GM23338 (cell line): ENCODE measurements around the gene ATP1A4. TPM values are rescaled to one million over a fixed set of nuclear protein-coding genes. Genes with fewer than 3 reads are reported as not detected.

Experiments
- ATAC-seq: fragments of 200-7000 bp; cut with Tn5 transposase; 3 replicates; pipeline ENCODE4 v1.9.1; 2020
- DNase-seq: peaks from one replicate; pipeline ENCODE4 v3.0.0-alpha.2; 2015; ENCODE audit warnings: low spot score
- H2AFZ ChIP-seq: fragments of 200-600 bp; sonication (generic); 2 replicates; pipeline ENCODE4 v1.8.0; 2016; ENCODE audit warnings: antibody characterized with exemption, mild to moderate bottlenecking, moderate library complexity
- H3F3A ChIP-seq: fragments of 200-600 bp; sonication (generic); replicated peaks from 2 replicates; pipeline ENCODE4 v1.8.0; 2017; ENCODE audit warnings: antibody characterized with exemption, mixed run types, low read depth
- H3K27ac ChIP-seq: fragments of 200-600 bp; sonication (generic); 2 replicates; pipeline ENCODE4 v1.6.1; 2016; ENCODE audit warnings: low read depth
- H3K27me3 ChIP-seq: fragments of 200-600 bp; sonication (generic); 2 replicates; pipeline ENCODE4 v1.8.0; 2016; ENCODE audit warnings: mild to moderate bottlenecking, mixed run types, moderate library complexity; ENCODE audit not compliant: insufficient read depth
- H3K36me3 ChIP-seq: fragments of 200-600 bp; sonication (generic); 2 replicates; pipeline ENCODE4 v1.8.0; 2016; ENCODE audit warnings: mild to moderate bottlenecking; ENCODE audit not compliant: insufficient read depth
- H3K4me1 ChIP-seq: fragments of 200-600 bp; sonication (generic); 2 replicates; pipeline ENCODE4 v1.8.0; 2016; ENCODE audit warnings: mild to moderate bottlenecking, moderate library complexity; ENCODE audit not compliant: insufficient read depth
- H3K4me2 ChIP-seq: fragments of 200-600 bp; sonication (generic); 2 replicates; pipeline ENCODE4 v1.7.1; 2017; ENCODE audit warnings: mixed run types
- H3K4me3 ChIP-seq: fragments of 200-600 bp; sonication (generic); 2 replicates; pipeline ENCODE4 v1.6.1; 2016; ENCODE audit warnings: mixed run types
- H3K79me2 ChIP-seq: fragments of 200-600 bp; sonication (generic); replicated peaks from 2 replicates; pipeline ENCODE4 v1.8.0; 2017; ENCODE audit warnings: mild to moderate bottlenecking; ENCODE audit not compliant: insufficient read depth
- H3K9me2 ChIP-seq: fragments of 200-600 bp; sonication (generic); 2 replicates; pipeline ENCODE4 v1.8.0; 2017; ENCODE audit not compliant: insufficient read depth
- H4K20me1 ChIP-seq: fragments of 200-600 bp; sonication (generic); replicated peaks from 2 replicates; pipeline ENCODE4 v1.8.0; 2017; ENCODE audit warnings: mild to moderate bottlenecking; ENCODE audit not compliant: insufficient read depth
- H3K27ac Mint-ChIP-seq: 2 replicates; pipeline ENCODE4 v1.8.0; 2020; ENCODE audit warnings: inconsistent platforms, mild to moderate bottlenecking, moderate library complexity, mixed read lengths
- H3K27me3 Mint-ChIP-seq: 3 replicates; pipeline ENCODE4 v1.8.0; 2022; ENCODE audit warnings: low read depth, mild to moderate bottlenecking, moderate library complexity, mixed read lengths, inconsistent platforms; ENCODE audit not compliant: insufficient read depth, poor library complexity
- H3K36me3 Mint-ChIP-seq: 3 replicates; pipeline ENCODE4 v1.8.0; 2021; ENCODE audit warnings: low read depth, mild to moderate bottlenecking, inconsistent platforms, moderate library complexity, mixed read lengths
- H3K4me1 Mint-ChIP-seq: 3 replicates; pipeline ENCODE4 v1.8.0; 2020; ENCODE audit warnings: mild to moderate bottlenecking, inconsistent platforms, mixed read lengths
- H3K4me3 Mint-ChIP-seq: 3 replicates; pipeline ENCODE4 v1.8.0; 2021; ENCODE audit warnings: moderate library complexity, mild to moderate bottlenecking, inconsistent platforms, mixed read lengths
- H3K9me3 Mint-ChIP-seq: 3 replicates; pipeline ENCODE4 v1.8.0; 2020; ENCODE audit warnings: moderate library complexity, mild to moderate bottlenecking, inconsistent platforms, mixed read lengths
- CREB1 ChIP-seq: fragments of 250-450 bp; sonication (Bioruptor Pico); IDR thresholded peaks from 2 replicates; pipeline ENCODE4 v1.5.0; 2020; ENCODE audit warnings: low read depth, mild to moderate bottlenecking, moderate library complexity
- ETS1 ChIP-seq: IDR thresholded peaks from 2 replicates; pipeline ENCODE4 v1.6.1; 2016; ENCODE audit warnings: antibody characterized with exemption
- EZH2 ChIP-seq: fragments of 200-600 bp; sonication (generic); IDR thresholded peaks from one replicate; pipeline ENCODE4 v1.8.0; 2017; ENCODE audit warnings: antibody characterized with exemption, mild to moderate bottlenecking, low read depth; ENCODE audit not compliant: unreplicated experiment
- EZH2phosphoT487 ChIP-seq: fragments of 200-600 bp; sonication (generic); IDR thresholded peaks from one replicate; pipeline ENCODE4 v1.8.1; 2018; ENCODE audit warnings: antibody characterized with exemption; ENCODE audit not compliant: unreplicated experiment
- JUNB ChIP-seq: IDR thresholded peaks from one replicate; pipeline ENCODE4 v1.6.1; 2016; ENCODE audit warnings: antibody characterized with exemption; ENCODE audit not compliant: unreplicated experiment
- NANOG ChIP-seq: IDR thresholded peaks from 2 replicates; pipeline ENCODE4 v1.6.1; 2016; ENCODE audit warnings: antibody characterized with exemption, borderline replicate concordance
- POLR2AphosphoS5 ChIP-seq: IDR thresholded peaks from 2 replicates; pipeline ENCODE4 v1.6.1; 2016; ENCODE audit warnings: antibody characterized with exemption, low read depth
- STAT1 ChIP-seq: IDR thresholded peaks from one replicate; pipeline ENCODE4 v1.6.1; 2016; ENCODE audit warnings: antibody characterized with exemption; ENCODE audit not compliant: unreplicated experiment
- ZNF114 ChIP-seq: fragments of 250-450 bp; sonication (Bioruptor Pico); IDR thresholded peaks from 2 replicates; pipeline ENCODE4 v1.5.0; 2020; ENCODE audit warnings: mild to moderate bottlenecking, moderate library complexity
- ZNF331 ChIP-seq: fragments of 250-450 bp; sonication (Bioruptor Pico); IDR thresholded peaks from 2 replicates; pipeline ENCODE4 v1.5.0; 2020; ENCODE audit warnings: low read depth, mild to moderate bottlenecking, moderate library complexity
- polyA plus RNA-seq: library from polyadenylated mRNA; unstranded; fragments of >200 nt; fragmentation: Nextera tagmentation; extraction: Ambion mirVana; gene quantifications from 2 replicates; pipeline ENCODE4 v1.2.1, GENCODE V29; 2016
- total RNA-seq: library from RNA; depleted of rRNA; stranded (reverse); fragments of >200 nt; shearing (Covaris generic); gene quantifications from 2 replicates; pipeline ENCODE4 v1.2.3, GENCODE V29; 2014
- TF ChIP-seq, protein P1 (sequence below), 2 experiments: fragments of 200-600 bp in 1 of 2; sonication (generic) in 1 of 2; conservative IDR thresholded peaks; 2 replicates each; pipeline versions ENCODE4 v1.5.1 to v1.6.1; 2016 to 2017; ENCODE audit warnings: antibody characterized with exemption in 2 of 2, low read depth in 2 of 2, mild to moderate bottlenecking in 2 of 2, moderate library complexity in 1 of 2
- TF ChIP-seq, protein P2 (sequence below): IDR thresholded peaks from one replicate; pipeline ENCODE4 v1.6.1; 2018; ENCODE audit warnings: antibody characterized with exemption; ENCODE audit not compliant: unreplicated experiment

Gene ATP1A4
- total and polyA plus RNA-seq, 2 experiments from 2014 or later = 0.27 to 0.63 TPM

- H3K9me2 ChIP-seq = no peaks in the 10 kb centered on the region
- H3K4me1 Mint-ChIP-seq = peaks cover 28% of the 10 kb centered on the region
- no peak overlapping the region for H3K27ac Mint-ChIP-seq
- no peaks in the 10 kb centered on the region for H3K27me3 Mint-ChIP-seq
- no peak overlapping the region for H3K4me3 Mint-ChIP-seq
- no peak overlapping the region for H3K4me3 ChIP-seq
- peaks cover 8% of the 10 kb centered on the region; the same call in 1 of the 2 replicates for H3F3A ChIP-seq
- peak overlapping the region; percentile 52 for H3K27ac ChIP-seq
- no peaks in the 10 kb centered on the region for H3K79me2 ChIP-seq
- peak; percentile 23 for ATAC-seq
- H3K27me3 ChIP-seq = no peaks in the 10 kb centered on the region
- no peak for DNase-seq
- H3K36me3 ChIP-seq = peaks cover 46% of the 10 kb centered on the region
- TF ChIP-seq EZH2 (no peak), STAT1 (no peak), NANOG (no peak), POLR2AphosphoS5 (no peak), ZNF114 (CRISPR knock-in tag) (no peak)
- TF ChIP-seq, protein P1, sequence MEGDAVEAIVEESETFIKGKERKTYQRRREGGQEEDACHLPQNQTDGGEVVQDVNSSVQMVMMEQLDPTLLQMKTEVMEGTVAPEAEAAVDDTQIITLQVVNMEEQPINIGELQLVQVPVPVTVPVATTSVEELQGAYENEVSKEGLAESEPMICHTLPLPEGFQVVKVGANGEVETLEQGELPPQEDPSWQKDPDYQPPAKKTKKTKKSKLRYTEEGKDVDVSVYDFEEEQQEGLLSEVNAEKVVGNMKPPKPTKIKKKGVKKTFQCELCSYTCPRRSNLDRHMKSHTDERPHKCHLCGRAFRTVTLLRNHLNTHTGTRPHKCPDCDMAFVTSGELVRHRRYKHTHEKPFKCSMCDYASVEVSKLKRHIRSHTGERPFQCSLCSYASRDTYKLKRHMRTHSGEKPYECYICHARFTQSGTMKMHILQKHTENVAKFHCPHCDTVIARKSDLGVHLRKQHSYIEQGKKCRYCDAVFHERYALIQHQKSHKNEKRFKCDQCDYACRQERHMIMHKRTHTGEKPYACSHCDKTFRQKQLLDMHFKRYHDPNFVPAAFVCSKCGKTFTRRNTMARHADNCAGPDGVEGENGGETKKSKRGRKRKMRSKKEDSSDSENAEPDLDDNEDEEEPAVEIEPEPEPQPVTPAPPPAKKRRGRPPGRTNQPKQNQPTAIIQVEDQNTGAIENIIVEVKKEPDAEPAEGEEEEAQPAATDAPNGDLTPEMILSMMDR (conservative IDR thresholded peaks at IDR 0.05; ENCODE audit: low read depth in 2 of 2) = no peak; a peak in 1 of 4 replicates
- peaks cover 6% of the 10 kb centered on the region for H4K20me1 ChIP-seq
- no peak overlapping the region for H2AFZ ChIP-seq
- no peak overlapping the region for H3K4me2 ChIP-seq
- H3K9me3 Mint-ChIP-seq = no peaks in the 10 kb centered on the region
- H3K4me1 ChIP-seq = peaks cover 11% of the 10 kb centered on the region; the same call in 1 of the 2 replicates
- H3K36me3 Mint-ChIP-seq = peaks cover 84% of the 10 kb centered on the region
These were observed 68.9 kb downstream of the ATP1A4 start for GRCh38 chr1:160220301-160220700.

GRCh38 chr1:160221089-160221488 lies 69.7 kb downstream of the ATP1A4 start:
- no peaks in the 10 kb centered on the region for H3K9me2 ChIP-seq
- Mint-ChIP-seq H3K27ac (no peak overlapping the region), H3K4me3 (no peak overlapping the region), H3K27me3 (no peaks in the 10 kb centered on the region), H3K9me3 (no peaks in the 10 kb centered on the region), H3K36me3 (peaks cover 79% of the 10 kb centered on the region), H3K4me1 (peaks cover 28% of the 10 kb centered on the region)
- peaks cover 11% of the 10 kb centered on the region; the same call in 1 of the 2 replicates for H3K4me1 ChIP-seq
- H3K27me3 ChIP-seq = no peaks in the 10 kb centered on the region
- H3K27ac ChIP-seq = 0 out of 2 replicates have a peak overlapping the region, but pooled peaks have one; percentile 48
- H2AFZ ChIP-seq = no peak overlapping the region
- H3F3A ChIP-seq = peaks cover 6% of the 10 kb centered on the region; the same call in 1 of the 2 replicates
- H3K4me2 ChIP-seq = no peak overlapping the region
- ATAC-seq = no peak
- peaks cover 50% of the 10 kb centered on the region for H3K36me3 ChIP-seq
- no peak overlapping the region for H3K4me3 ChIP-seq
- H3K79me2 ChIP-seq = no peaks in the 10 kb centered on the region
- H4K20me1 ChIP-seq = peaks cover 6% of the 10 kb centered on the region
- no peak for DNase-seq
- TF ChIP-seq, protein P2, sequence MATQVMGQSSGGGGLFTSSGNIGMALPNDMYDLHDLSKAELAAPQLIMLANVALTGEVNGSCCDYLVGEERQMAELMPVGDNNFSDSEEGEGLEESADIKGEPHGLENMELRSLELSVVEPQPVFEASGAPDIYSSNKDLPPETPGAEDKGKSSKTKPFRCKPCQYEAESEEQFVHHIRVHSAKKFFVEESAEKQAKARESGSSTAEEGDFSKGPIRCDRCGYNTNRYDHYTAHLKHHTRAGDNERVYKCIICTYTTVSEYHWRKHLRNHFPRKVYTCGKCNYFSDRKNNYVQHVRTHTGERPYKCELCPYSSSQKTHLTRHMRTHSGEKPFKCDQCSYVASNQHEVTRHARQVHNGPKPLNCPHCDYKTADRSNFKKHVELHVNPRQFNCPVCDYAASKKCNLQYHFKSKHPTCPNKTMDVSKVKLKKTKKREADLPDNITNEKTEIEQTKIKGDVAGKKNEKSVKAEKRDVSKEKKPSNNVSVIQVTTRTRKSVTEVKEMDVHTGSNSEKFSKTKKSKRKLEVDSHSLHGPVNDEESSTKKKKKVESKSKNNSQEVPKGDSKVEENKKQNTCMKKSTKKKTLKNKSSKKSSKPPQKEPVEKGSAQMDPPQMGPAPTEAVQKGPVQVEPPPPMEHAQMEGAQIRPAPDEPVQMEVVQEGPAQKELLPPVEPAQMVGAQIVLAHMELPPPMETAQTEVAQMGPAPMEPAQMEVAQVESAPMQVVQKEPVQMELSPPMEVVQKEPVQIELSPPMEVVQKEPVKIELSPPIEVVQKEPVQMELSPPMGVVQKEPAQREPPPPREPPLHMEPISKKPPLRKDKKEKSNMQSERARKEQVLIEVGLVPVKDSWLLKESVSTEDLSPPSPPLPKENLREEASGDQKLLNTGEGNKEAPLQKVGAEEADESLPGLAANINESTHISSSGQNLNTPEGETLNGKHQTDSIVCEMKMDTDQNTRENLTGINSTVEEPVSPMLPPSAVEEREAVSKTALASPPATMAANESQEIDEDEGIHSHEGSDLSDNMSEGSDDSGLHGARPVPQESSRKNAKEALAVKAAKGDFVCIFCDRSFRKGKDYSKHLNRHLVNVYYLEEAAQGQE = no peak
- no peak for TF ChIP-seq ETS1
- no peak for TF ChIP-seq POLR2AphosphoS5
- TF ChIP-seq NANOG = no peak
- TF ChIP-seq EZH2phosphoT487 = no peak
- no peak for TF ChIP-seq STAT1
- TF ChIP-seq, protein P1 (conservative IDR thresholded peaks at IDR 0.05; ENCODE audit: low read depth in 2 of 2) = no peak
- no peak for TF ChIP-seq CREB1
- no peak for TF ChIP-seq ZNF331 (CRISPR knock-in tag)
- TF ChIP-seq EZH2 = no peak
- TF ChIP-seq JUNB = no peak
- TF ChIP-seq ZNF114 (CRISPR knock-in tag) = no peak
